Colon (tissue), 2 donors: ENCODE measurements around the gene SPIB.
"Not testable (repeated sequence)": the region's sequence is repeated elsewhere in the genome, so short reads cannot be mapped to it uniquely, and the experiment has no call there.

Experiments used
- FAIRE-seq: peaks from 2 replicates; lab custom pipeline; 2012; peaks lifted over from hg19 to GRCh38; lab: Jason Lieb, UNC
- donor health status: control.
- donor health status: control.

The SPIB gene

GRCh38 chr19:50419580-50420035 lies 870 bp downstream of the SPIB start:
- no peak for FAIRE-seq

DNA sequence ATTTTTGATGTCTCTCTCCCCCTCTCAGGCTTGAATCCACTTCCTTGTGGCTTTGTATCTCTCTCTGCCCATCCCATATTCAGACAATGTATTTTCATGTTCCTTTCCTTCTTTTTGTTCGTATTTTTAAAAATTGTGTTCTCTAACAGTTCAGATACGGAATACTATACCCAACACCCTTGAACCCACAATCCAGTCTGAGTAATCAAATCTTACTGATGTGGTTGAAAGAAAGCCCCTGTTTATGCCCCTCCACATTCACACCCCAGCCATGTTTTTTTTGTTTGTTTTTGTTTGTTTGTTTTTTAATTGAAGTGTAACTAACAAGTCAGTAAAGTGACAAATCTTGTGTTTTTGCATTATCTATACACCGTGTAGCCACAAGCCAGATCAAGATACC lies 1.4 kb downstream of the SPIB start:
- FAIRE-seq: no peak

DNA sequence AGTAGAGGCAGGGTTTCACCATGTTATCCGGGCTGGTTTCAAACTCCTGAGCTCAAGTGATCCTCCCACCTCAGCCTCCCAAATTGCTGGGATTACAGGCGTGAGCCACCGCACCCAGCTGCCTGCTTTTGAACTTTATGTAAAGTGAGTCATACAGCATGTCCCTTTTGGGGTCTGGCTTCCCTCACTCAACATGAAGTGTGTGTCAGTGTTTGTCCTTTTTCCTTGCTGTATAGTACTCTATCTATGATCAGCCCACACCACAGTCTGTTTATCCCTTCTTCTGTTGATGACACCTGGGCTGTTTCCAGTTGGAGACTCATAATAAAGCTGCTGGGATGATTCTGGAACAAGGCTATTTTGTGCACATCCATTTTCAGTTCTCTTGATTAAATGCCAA lies 2.1 kb downstream of the SPIB start:
- FAIRE-seq: no peak

DNA sequence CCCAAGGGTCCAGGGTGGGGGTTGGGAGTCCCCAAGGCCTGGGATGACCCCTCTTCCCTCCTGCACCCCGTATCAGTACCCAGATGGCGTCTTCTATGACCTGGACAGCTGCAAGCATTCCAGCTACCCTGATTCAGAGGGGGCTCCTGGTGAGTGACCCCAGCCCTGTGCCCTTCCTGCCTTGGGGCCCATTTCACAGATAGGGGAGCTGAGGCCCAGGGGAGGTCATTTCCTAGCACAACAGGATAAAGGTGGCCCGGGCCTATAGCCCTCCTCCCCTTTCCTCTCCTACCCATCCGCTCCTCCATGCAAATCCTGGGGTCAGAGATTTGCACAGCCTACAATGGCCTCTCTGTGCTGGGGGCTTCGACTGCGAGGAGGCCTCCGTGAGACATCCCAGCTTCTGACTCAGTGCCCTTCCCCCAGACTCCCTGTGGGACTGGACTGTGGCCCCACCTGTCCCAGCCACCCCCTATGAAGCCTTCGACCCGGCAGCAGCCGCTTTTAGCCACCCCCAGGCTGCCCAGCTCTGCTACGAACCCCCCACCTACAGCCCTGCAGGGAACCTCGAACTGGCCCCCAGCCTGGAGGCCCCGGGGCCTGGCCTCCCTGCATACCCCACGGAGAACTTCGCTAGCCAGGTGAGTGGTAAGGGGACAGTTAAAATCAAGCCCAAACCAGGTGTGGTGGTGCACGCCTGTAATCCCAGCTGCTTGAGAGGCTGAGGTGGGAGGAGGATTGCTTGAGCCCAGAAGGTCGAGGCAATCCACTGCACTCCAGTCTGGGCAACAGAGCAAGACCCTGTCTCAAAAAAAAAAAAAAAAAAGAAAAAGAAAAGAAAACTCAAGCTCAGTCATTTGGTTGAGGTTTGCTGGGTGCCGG lies 3.9 kb downstream of the SPIB start:
- FAIRE-seq: no peak

GRCh38 chr19:50423279-50424113 lies 4.8 kb downstream of the SPIB start:
- FAIRE-seq: no peak

DNA sequence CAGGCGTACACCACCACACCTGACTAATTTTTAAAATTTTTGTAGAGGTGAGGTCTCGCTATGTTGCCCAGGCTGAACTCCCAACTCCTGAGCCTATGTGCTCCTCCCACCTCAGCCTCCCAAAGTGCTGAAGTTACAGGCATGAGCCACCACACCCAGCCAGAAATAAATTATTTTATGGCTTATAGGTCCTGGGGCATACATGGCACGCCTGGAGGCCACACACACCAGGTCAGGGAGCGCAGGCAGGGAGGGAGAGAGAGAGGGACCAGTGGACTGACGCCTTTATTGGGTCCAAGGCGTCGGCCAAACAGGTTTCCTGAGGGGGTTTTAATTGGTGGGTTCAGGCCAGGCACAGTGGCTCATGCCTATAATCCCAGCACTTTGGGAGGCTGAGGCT lies 6.8 kb downstream of the SPIB start:
- FAIRE-seq: no peak

DNA sequence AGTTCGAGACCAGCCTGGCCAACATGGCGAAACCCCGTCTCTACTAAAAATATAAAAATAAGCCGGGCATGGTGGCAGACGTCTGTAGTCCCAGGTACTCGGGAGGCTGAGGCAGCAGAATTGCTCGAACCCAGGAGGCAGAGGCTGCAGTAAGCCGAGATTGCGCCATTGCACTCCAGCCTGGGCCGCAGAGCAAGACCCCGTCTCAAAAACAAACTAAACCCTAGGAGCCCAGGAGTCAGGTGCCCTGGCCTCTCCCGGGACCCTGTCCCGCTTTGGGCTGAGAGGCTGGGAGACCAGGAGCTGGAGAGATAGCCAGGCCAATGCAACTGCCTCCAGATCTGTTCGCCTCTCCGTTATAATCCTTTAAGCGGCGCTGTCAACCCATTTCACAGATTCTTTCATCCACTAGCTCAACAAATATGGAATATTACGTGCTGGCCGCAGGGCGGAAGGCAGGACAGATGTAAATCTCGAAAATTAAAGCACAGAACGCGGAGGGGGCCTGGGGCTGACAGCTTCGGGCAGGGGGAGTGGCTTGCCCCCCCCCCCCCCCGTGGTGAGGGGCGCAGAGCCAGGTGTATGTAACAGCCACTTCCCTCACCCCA lies 8.7 kb downstream of the SPIB start:
- no peak for FAIRE-seq

DNA sequence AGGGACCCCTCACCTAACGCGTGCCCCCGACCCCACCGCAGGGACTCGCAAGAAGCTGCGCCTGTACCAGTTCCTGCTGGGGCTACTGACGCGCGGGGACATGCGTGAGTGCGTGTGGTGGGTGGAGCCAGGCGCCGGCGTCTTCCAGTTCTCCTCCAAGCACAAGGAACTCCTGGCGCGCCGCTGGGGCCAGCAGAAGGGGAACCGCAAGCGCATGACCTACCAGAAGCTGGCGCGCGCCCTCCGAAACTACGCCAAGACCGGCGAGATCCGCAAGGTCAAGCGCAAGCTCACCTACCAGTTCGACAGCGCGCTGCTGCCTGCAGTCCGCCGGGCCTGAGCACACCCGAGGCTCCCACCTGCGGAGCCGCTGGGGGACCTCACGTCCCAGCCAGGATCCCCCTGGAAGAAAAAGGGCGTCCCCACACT lies 9.3 kb downstream of the SPIB start:
- FAIRE-seq: no peak

GRCh38 chr19:50428772-50429463 lies 10.2 kb downstream of the SPIB start:
- FAIRE-seq: no peak

GRCh38 chr19:50430888-50431342 lies 12.2 kb downstream of the SPIB start:
- FAIRE-seq: no peak

DNA sequence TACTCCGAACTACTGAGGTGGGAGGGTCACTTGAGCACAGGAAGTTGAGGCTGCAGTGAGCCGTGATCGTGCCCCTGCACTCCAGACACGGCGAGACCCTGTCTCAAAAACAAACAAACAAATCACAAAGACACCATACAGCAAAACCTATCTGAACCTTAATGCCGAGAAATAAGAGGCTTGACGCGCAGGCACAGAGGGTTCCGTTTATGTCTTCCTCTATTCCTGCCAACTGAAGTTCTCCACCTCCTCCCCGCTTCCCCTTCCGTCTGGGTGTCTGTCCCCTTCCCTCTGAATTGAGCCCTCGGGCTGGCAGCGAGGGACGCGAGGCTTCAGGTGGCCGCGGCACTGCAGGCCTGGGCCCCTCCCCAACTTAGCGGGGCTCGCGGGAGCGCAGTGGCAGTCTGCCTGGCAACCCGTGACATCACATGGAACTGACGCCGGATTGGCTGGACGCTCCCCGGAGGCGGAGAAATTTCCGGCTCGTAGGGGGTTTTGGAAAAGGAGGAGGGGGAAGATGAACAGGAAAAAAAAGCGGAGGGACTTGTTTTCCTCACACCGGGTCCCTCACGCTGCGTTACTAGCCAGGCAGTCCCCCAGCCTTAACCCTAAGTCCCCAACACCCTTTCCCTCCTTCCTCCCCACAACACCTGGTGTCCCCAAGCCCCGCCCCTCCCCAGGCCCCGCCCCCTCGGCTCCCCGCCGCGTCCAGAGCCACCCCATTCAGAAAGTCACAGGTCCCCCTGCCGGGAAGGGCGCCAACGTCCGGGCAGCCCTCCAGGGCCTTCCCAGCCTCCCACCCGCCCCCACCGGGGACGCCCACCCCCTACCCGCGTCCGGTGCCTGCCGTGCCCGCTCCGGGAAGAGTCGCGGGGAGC lies 12.8 kb downstream of the SPIB start:
- no peak for FAIRE-seq

DNA sequence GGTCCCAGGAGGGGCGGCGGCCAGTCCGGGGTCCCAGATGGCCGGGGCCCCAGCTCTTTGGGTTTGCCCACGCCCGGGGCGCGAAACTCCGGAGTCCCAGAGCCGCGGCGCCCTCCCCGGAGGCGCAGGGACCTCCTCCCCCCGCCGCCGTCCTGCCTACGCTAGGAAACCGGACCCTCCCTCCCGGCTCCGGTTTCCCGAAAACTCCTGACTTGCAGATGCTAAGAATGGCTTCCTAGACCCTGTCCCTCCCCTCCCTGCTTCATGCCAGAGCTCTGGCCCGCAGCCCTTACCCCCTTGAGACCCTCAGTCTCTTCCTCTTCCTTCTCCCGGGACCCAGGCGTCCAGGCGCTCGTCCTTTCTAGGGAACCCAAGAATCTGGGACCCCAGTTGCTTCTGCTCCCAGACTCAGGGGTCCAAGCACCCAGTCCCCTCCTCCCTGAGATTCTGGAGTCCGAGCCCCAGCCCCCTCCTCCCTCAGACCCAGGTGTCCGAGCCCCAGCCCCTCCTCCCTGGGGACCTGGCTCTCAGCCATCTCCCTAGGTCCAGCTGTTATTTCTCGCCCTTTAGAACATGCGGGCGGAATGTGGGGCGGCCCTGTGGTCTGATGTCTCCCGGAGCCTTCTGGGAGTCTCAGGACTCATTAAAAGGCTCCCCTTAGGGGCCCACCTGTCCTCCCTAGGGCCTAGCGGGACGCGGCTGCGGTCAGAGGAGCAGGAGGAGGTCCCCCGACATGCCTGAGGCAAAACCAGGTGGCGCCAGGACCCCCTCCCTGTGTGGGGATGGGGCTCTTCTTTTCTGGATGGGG lies 13.7 kb downstream of the SPIB start, which contains the start of gene MYBPC2:
TSS of gene MYBPC2 (plus strand) at position 672 of the 808 bp plus-strand sequence. CDS start at position 734, 62 bp downstream.
- no peak for FAIRE-seq

DNA sequence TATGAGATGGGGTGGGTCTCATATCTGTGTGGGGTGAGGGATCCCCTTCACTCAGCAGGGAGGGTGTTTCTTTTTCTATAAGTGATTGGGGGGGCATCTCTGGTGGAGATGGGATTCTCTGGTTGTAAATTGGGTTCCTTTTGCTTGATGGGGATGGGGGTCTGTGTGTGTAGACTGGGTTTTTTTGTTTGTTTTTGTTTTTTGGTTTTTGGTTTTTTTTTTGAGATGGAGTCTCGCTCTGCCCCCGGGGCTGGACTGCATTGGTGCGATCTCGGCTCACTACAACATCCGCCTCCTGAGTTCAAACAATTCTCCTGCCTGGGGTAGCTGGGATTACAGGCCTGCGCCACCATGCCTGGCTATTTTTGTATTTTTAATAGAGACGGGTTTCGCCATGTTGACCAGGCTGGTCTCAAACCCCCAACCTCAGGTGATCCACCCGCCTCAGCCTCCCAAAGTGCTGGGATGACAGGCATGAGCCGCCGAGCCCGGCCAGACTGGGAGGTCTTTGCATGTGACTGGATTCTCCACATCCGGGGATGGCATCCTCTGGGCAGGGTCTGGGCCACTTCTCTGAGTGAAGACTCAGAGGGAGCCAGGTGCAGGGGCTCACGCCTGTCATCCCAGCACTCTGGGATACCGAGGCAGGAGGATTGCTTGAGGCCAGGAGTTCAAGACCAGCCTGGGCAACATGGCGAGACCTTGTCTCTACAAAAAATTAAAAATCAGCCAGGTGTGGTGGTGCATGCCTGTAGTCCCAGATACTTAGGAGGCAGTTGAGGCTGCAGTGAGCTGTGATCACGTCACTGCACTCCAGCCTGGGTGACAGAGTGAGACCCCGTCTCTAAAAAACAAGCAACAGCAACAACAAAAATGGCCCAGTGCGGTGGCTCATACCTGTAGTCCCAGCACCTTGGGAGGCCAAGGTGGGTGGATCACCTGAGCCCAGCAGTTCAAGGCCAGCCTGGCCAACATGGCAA lies 14.8 kb downstream of the SPIB start:
- FAIRE-seq: no peak

DNA sequence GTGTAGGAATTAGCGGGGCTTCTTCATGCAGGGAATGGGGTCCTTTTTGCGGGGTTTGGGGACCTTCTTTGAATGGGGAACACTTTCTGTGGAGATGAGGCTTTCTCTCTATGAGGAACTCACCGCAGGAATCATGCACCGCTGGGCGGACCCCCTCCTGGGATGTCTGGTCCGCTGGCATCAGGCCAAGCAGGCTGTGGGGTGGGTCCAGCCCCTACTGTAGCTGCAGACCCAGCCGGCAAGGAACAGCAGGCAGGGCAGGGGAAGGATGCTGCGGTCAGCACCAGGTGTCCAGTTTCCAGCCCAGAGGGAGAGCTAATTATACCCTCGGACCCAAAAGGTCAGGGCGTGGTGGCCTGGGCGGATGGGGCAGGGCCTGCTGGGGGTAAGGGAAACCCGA lies 15.8 kb downstream of the SPIB start:
- FAIRE-seq: no peak

DNA sequence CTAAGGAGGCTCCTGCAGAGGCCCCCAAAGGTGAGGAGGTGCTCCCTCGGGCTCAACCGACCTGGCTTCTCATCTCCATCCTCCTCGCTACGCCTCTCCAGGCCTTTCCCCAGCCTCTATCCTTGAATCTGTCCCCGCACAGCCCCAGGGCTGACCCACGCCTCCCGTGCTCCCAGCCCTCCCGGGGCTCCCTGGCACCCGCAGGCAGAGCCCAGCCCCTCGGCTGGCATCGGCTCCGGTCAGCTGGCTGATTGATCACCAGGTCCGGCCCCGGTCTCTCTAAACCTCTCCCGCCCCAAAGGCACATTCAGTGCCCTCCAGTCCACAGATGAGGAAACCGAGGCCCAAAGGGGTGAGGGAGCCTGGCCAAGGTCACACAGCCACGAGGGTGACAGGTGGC lies 16.5 kb downstream of the SPIB start:
- FAIRE-seq: no peak

- no peak for FAIRE-seq
Observed at GRCh38 chr19:50435627-50436026, 16.9 kb downstream of the SPIB start.

DNA sequence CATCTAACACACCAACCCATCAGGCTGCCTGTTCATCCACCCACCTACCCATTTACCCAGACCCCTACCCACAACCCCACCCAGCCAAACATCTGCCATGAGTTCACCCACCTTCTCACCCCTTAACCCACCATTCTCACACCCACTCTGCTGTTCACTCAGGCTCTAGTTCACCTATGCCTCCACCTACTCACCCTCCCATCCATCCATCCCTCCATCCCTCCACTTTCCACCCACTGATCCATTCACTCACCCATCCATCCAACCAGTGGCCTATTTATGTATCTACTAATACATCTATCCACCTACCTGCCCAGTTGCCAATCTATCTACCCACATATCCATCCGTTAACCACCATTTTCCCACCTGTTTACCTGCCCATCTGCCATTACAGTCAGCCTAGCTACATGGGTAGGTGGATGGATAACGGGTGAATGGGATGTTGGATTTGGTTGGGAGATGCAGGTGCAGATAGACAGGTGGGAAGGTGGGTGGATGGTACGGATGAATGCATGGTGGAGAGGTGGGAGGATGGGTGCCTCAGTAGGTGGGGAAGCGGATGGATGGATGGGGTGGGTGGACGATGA lies 19.2 kb downstream of the SPIB start:
- FAIRE-seq: no peak

- not testable (repeated sequence) for FAIRE-seq
Observed at GRCh38 chr19:50439130-50439529, 20.4 kb downstream of the SPIB start.
